Measurements from ENCODE around the gene MS4A3.

DNA sequence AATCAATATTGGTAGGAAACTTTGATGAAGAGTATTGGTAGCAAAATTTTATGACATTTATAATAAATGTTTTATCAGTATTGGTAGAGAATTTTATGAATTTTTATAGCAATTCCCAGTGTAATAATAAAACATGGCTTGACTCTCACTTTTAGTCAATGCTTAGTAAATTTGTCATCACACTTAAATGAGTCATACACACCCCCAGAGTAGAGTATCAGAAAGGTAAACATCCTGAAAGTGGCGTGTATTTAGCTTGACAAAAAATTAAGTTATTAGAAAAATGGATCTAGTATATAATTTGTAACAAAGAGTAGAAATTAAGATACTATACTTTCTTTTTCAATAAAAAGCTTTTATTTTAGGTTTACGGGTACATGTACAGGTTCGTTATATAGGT lies 2.6 kb downstream of the MS4A3 start:
- TF ChIP-seq JUNB (IDR thresholded peaks at IDR 0.05; ENCODE audit: unreplicated experiment), result no peak
- TF ChIP-seq EZH2phosphoT487 (IDR thresholded peaks at IDR 0.05; ENCODE audit: unreplicated experiment), result no peak
- TF ChIP-seq, protein P1, sequence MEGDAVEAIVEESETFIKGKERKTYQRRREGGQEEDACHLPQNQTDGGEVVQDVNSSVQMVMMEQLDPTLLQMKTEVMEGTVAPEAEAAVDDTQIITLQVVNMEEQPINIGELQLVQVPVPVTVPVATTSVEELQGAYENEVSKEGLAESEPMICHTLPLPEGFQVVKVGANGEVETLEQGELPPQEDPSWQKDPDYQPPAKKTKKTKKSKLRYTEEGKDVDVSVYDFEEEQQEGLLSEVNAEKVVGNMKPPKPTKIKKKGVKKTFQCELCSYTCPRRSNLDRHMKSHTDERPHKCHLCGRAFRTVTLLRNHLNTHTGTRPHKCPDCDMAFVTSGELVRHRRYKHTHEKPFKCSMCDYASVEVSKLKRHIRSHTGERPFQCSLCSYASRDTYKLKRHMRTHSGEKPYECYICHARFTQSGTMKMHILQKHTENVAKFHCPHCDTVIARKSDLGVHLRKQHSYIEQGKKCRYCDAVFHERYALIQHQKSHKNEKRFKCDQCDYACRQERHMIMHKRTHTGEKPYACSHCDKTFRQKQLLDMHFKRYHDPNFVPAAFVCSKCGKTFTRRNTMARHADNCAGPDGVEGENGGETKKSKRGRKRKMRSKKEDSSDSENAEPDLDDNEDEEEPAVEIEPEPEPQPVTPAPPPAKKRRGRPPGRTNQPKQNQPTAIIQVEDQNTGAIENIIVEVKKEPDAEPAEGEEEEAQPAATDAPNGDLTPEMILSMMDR (conservative IDR thresholded peaks at IDR 0.05; ENCODE audit: low read depth in 2 of 2), result no peak

All from GM23338 (cell line).